Measurements from ENCODE around the gene EPB41L2. TPM values are rescaled to one million over a fixed set of nuclear protein-coding genes. Genes with fewer than 3 reads are reported as not detected.

The EPB41L2 gene
- total RNA-seq, 2 donors from 2014 or later: 43.5 to 47.2 TPM

GRCh38 chr6:130853555-130854183, 209.4 kb downstream of the EPB41L2 start:
- H3K4me1 ChIP-seq: peaks cover 3% of the 10 kb centered on the region
- TF ChIP-seq, protein P1, sequence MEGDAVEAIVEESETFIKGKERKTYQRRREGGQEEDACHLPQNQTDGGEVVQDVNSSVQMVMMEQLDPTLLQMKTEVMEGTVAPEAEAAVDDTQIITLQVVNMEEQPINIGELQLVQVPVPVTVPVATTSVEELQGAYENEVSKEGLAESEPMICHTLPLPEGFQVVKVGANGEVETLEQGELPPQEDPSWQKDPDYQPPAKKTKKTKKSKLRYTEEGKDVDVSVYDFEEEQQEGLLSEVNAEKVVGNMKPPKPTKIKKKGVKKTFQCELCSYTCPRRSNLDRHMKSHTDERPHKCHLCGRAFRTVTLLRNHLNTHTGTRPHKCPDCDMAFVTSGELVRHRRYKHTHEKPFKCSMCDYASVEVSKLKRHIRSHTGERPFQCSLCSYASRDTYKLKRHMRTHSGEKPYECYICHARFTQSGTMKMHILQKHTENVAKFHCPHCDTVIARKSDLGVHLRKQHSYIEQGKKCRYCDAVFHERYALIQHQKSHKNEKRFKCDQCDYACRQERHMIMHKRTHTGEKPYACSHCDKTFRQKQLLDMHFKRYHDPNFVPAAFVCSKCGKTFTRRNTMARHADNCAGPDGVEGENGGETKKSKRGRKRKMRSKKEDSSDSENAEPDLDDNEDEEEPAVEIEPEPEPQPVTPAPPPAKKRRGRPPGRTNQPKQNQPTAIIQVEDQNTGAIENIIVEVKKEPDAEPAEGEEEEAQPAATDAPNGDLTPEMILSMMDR (IDR thresholded peaks at IDR 0.05): no peak
- no peak for TF ChIP-seq POLR2A (IDR thresholded peaks at IDR 0.05)
- H3K27me3 ChIP-seq: no peaks in the 10 kb centered on the region
- ATAC-seq: no peak
- no peak overlapping the region for H3K27ac ChIP-seq
- WGBS, 2 donors: 62 to 70% methylated on average over 5 of the region's 5 CpGs
- no peaks in the 10 kb centered on the region for H3K9me3 ChIP-seq
- no peak for DNase-seq
- intact Hi-C loops (cut with DNase I): no loop called here
- H3K4me3 ChIP-seq: no peak overlapping the region
- no peaks in the 10 kb centered on the region for H3K36me3 ChIP-seq (replicated peaks in 1 of 2; ENCODE audit: insufficient read depth in 1 of 2, low read depth in 2 of 2)

GRCh38 chr6:130852844-130853554, 210.0 kb downstream of the EPB41L2 start:
- TF ChIP-seq, protein P1 (IDR thresholded peaks at IDR 0.05): no peak
- no peak for TF ChIP-seq POLR2A (IDR thresholded peaks at IDR 0.05)
- no peaks in the 10 kb centered on the region for H3K4me1 ChIP-seq
- H3K27ac ChIP-seq: no peak overlapping the region
- ATAC-seq: no peak
- H3K27me3 ChIP-seq: no peaks in the 10 kb centered on the region
- no peak overlapping the region for H3K4me3 ChIP-seq
- no peaks in the 10 kb centered on the region for H3K9me3 ChIP-seq
- 51 to 56% methylated on average over 7 of the region's 7 CpGs for WGBS, 2 donors
- no peak for DNase-seq
- no peaks in the 10 kb centered on the region for H3K36me3 ChIP-seq (replicated peaks in 1 of 2; ENCODE audit: insufficient read depth in 1 of 2, low read depth in 2 of 2)
- intact Hi-C loops (cut with DNase I): no loop called here

DNA sequence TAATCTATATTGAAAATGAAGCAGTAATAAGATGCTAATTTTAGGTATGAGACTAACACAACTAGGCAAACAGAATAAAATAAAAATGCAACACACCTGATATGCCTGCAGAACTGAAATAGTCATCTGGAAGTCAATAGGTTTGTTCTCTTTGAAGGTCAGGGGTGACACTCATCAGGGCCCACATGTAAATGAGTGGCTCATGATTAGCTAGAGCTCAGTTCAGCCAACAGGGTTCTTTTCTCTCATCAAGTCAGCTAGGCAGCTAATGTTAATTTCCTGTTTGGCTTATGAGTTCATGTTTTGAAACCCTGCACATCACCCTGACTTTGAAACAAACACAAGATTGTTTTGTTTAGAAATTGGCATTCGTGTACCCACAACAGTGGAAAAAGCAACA, 212.0 kb downstream of the EPB41L2 start:
- no peaks in the 10 kb centered on the region for H3K9me3 ChIP-seq
- intact Hi-C loops (cut with DNase I): no loop called here
- TF ChIP-seq POLR2A (IDR thresholded peaks at IDR 0.05): no peak
- TF ChIP-seq, protein P1 (IDR thresholded peaks at IDR 0.05): no peak
- no peak overlapping the region for H3K4me3 ChIP-seq
- H3K27me3 ChIP-seq: no peaks in the 10 kb centered on the region
- WGBS, 2 donors: 67 to 73% methylated on average over 1 of the region's 1 CpG
- H3K4me1 ChIP-seq: no peaks in the 10 kb centered on the region
- no peaks in the 10 kb centered on the region for H3K36me3 ChIP-seq (replicated peaks in 1 of 2; ENCODE audit: insufficient read depth in 1 of 2, low read depth in 2 of 2)
- no peak for ATAC-seq
- no peak for DNase-seq
- no peak overlapping the region for H3K27ac ChIP-seq

DNA sequence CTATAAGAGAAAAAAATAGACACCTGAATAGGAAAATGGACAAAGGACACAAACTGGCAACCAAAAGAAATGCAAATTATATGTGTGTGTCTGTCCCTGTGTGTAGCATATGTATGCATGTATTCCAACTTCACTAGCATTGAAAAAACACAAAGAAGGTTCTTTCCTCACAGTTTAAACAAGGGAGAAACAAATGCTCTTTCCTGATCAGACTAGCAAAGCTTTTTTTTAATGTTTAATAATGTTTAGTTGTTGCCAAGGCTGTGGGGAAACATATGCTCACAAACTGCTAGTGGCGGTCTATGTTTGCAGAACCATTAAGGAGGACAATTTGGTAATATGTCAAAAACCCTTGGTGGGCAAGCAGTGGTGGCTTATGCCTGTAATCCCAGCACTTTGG, 213.5 kb downstream of the EPB41L2 start:
- Histone ChIP-seq H3K27ac (no peak overlapping the region), H3K9me3 (no peaks in the 10 kb centered on the region), H3K36me3 (replicated peaks in 1 of 2; ENCODE audit: insufficient read depth in 1 of 2, low read depth in 2 of 2) (no peaks in the 10 kb centered on the region), H3K4me3 (no peak overlapping the region), H3K27me3 (no peaks in the 10 kb centered on the region), H3K4me1 (no peaks in the 10 kb centered on the region)
- intact Hi-C loops (cut with DNase I): loop anchor here (10.0 kb wide), 1 partner anchor 525 kb away; no protein-coding TSS in a partner anchor
- ATAC-seq (no peak), DNase-seq (no peak)
- 83 to 88% methylated on average over 1 of the region's 1 CpG for WGBS, 2 donors
- TF ChIP-seq, protein P1 (IDR thresholded peaks at IDR 0.05): no peak
- no peak for TF ChIP-seq POLR2A (IDR thresholded peaks at IDR 0.05)

Data from body of pancreas (tissue), 4 donors.